Activated CD4-positive, CD25-positive, alpha-beta regulatory T cell treated with anti-CD3 and anti-CD28 coated beads, Interleukin-2, amount 50 U/mL, for 16 hours (primary cell): ENCODE results near the gene NRSN2.
"Not testable (repeated sequence)": the region's sequence is repeated elsewhere in the genome, so short reads cannot be mapped to it uniquely, and the experiment has no call there.

Experiments used
- DNase-seq: peaks from one replicate; pipeline ENCODE4 v3.0.0-alpha.2; 2020; ENCODE audit warnings: low read depth, low spot score

NRSN2 gene

GRCh38 chr20:375265-375889, 28.5 kb downstream of the NRSN2 start:
- no peak for DNase-seq

- DNase-seq = no peak
These were observed 29.2 kb downstream of the NRSN2 start for GRCh38 chr20:376089-376488.

- no peak for DNase-seq
These were observed 29.8 kb downstream of the NRSN2 start for GRCh38 chr20:376750-377149.

- DNase-seq = not testable (repeated sequence)
These were observed 30.7 kb downstream of the NRSN2 start for GRCh38 chr20:377578-377977.

- no peak for DNase-seq
These were observed 32.0 kb downstream of the NRSN2 start for GRCh38 chr20:378961-379336.

- DNase-seq = peak; percentile 30
These were observed 34.1 kb downstream of the NRSN2 start for GRCh38 chr20:380763-381580.

- DNase-seq = peak; percentile 28
These were observed 34.8 kb downstream of the NRSN2 start for GRCh38 chr20:381581-382290.

- DNase-seq = no peak
These were observed 35.6 kb downstream of the NRSN2 start for GRCh38 chr20:382291-383115.

GRCh38 chr20:383889-384288, 37.0 kb downstream of the NRSN2 start:
- no peak for DNase-seq

GRCh38 chr20:384723-385122, 37.8 kb downstream of the NRSN2 start:
- DNase-seq = no peak

- no peak for DNase-seq
These were observed 38.5 kb downstream of the NRSN2 start for GRCh38 chr20:385448-385847.

GRCh38 chr20:386634-387033, 39.7 kb downstream of the NRSN2 start:
- DNase-seq = not testable (repeated sequence)

- no peak for DNase-seq
These were observed 40.6 kb downstream of the NRSN2 start for GRCh38 chr20:387520-387919.

GRCh38 chr20:388034-388994, 41.4 kb downstream of the NRSN2 start:
- DNase-seq = no peak

- no peak for DNase-seq
These were observed 42.3 kb downstream of the NRSN2 start for GRCh38 chr20:389220-389619.

- DNase-seq = no peak
These were observed 44.3 kb downstream of the NRSN2 start for GRCh38 chr20:391041-391711.

- not testable (repeated sequence) for DNase-seq
These were observed 46.4 kb downstream of the NRSN2 start for GRCh38 chr20:393296-393695.

- DNase-seq = no peak
These were observed 49.3 kb downstream of the NRSN2 start for GRCh38 chr20:396252-396618.

- DNase-seq = no peak
These were observed 49.9 kb downstream of the NRSN2 start for GRCh38 chr20:396619-397431.
